ENCODE data around the gene PARD3B. TPM values are rescaled to one million over a fixed set of nuclear protein-coding genes. Genes with fewer than 3 reads are reported as not detected.

Gene PARD3B
- polyA plus RNA-seq, 3 donors: not detected

DNA sequence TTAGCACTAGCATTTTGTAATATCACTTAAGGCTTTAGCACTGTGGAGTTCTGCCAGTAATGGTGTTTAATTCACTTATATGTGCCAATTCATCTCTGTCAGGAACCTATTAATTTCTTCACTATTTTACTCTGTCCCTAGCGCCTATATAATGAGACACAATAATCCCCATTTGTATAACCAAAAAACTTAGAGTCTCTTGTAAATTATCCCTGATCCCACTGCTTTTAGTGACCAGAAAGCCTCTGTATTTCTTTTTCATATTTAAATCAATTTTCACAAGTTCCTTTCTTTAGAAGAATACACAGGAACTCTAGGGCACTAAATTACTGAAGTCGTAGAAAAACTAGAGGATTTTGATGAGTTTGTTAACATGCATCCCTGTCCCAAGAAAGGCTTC lies 894.3 kb downstream of the PARD3B start:
- H3K4me3 Mint-ChIP-seq: no peak overlapping the region
- Histone ChIP-seq H4K20me1 (ENCODE audit: insufficient read depth, low read length) (no peaks in the 10 kb centered on the region), H3K4me1 (ENCODE audit: control insufficient read depth in 1 of 2, insufficient read depth in 2 of 2, low read length in 2 of 2) (no peaks in the 10 kb centered on the region), H3K27me3 (ENCODE audit: control insufficient read depth in 2 of 2, insufficient read depth in 2 of 2, low read length in 2 of 2) (no peaks in the 10 kb centered on the region), H3K4me2 (replicated peaks; ENCODE audit: extremely low read depth, low read length, poor library complexity, severe bottlenecking) (no peak overlapping the region), H3K4me3 (replicated peaks in 1 of 3; ENCODE audit: low read depth in 2 of 3, low read length in 3 of 3) (no peak overlapping the region), H3K9ac (ENCODE audit: insufficient read depth, low read length, poor library complexity, severe bottlenecking) (no peak overlapping the region), H3K79me2 (ENCODE audit: insufficient read depth, low read length) (no peaks in the 10 kb centered on the region), H2AFZ (ENCODE audit: insufficient read depth, low read depth, low read length, poor library complexity, severe bottlenecking) (no peak overlapping the region), H3K27ac (ENCODE audit: low read depth in 1 of 2, low read length in 2 of 2) (no peak overlapping the region), H3K9me3 (replicated peaks in 1 of 2; ENCODE audit: control insufficient read depth in 1 of 2, insufficient read depth in 1 of 2, low read length in 2 of 2) (peaks cover 0 to 12% of the 10 kb centered on the region in 2 donors), H3K36me3 (replicated peaks in 1 of 2; ENCODE audit: control insufficient read depth in 1 of 2, insufficient read depth in 2 of 2, low read length in 2 of 2) (no peaks in the 10 kb centered on the region)
- intact Hi-C loops (cut with micrococcal nuclease): no loop called here
- TF ChIP-seq, protein P1, sequence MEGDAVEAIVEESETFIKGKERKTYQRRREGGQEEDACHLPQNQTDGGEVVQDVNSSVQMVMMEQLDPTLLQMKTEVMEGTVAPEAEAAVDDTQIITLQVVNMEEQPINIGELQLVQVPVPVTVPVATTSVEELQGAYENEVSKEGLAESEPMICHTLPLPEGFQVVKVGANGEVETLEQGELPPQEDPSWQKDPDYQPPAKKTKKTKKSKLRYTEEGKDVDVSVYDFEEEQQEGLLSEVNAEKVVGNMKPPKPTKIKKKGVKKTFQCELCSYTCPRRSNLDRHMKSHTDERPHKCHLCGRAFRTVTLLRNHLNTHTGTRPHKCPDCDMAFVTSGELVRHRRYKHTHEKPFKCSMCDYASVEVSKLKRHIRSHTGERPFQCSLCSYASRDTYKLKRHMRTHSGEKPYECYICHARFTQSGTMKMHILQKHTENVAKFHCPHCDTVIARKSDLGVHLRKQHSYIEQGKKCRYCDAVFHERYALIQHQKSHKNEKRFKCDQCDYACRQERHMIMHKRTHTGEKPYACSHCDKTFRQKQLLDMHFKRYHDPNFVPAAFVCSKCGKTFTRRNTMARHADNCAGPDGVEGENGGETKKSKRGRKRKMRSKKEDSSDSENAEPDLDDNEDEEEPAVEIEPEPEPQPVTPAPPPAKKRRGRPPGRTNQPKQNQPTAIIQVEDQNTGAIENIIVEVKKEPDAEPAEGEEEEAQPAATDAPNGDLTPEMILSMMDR (IDR thresholded peaks at IDR 0.05): no peak
- peaks cover 3 to 19% (median 5%) of the 10 kb centered on the region in 7 donors for H3K9me3 Mint-ChIP-seq
- no peaks in the 10 kb centered on the region for H3K4me1 Mint-ChIP-seq
- H3K36me3 Mint-ChIP-seq: no peaks in the 10 kb centered on the region
- WGBS (ENCODE audit: insufficient coverage): 100% methylated on average over 1 of the region's 2 CpGs
- no peak overlapping the region for H3K27ac Mint-ChIP-seq
- H3K27me3 Mint-ChIP-seq (ENCODE audit: low read depth in 3 of 3): no peaks in the 10 kb centered on the region
- no peak for DNase-seq

DNA sequence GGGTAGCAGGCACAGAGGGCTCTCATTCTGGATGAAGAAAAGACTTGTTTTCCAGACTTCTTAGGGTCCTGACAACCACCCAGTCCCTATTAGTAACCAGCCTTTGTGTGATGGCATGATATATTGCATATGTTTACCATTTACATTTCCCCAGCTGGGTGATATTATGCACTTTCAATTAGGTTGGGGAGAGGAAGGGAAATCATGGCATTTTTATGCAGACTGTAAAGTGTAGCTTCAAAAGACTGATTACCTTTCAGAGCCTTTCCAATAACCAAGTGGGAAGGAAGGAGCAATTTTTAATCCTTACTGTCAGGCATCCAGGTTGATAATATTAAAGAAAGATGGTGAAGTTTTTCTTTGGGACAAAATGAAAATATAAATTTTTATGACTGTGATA lies 896.2 kb downstream of the PARD3B start:
- DNase-seq: no peak
- Mint-ChIP-seq H3K4me1 (no peaks in the 10 kb centered on the region), H3K9me3 (peaks cover 7 to 23% (median 10%) of the 10 kb centered on the region in 7 donors), H3K36me3 (no peaks in the 10 kb centered on the region), H3K4me3 (no peak overlapping the region), H3K27me3 (ENCODE audit: low read depth in 3 of 3) (no peaks in the 10 kb centered on the region), H3K27ac (no peak overlapping the region)
- Histone ChIP-seq H3K27me3 (ENCODE audit: control insufficient read depth in 2 of 2, insufficient read depth in 2 of 2, low read length in 2 of 2) (no peaks in the 10 kb centered on the region), H3K4me1 (ENCODE audit: control insufficient read depth in 1 of 2, insufficient read depth in 2 of 2, low read length in 2 of 2) (no peaks in the 10 kb centered on the region), H3K79me2 (ENCODE audit: insufficient read depth, low read length) (no peaks in the 10 kb centered on the region), H3K4me3 (replicated peaks in 1 of 3; ENCODE audit: low read depth in 2 of 3, low read length in 3 of 3) (no peak overlapping the region), H2AFZ (ENCODE audit: insufficient read depth, low read depth, low read length, poor library complexity, severe bottlenecking) (no peak overlapping the region), H3K36me3 (replicated peaks in 1 of 2; ENCODE audit: control insufficient read depth in 1 of 2, insufficient read depth in 2 of 2, low read length in 2 of 2) (no peaks in the 10 kb centered on the region), H3K27ac (ENCODE audit: low read depth in 1 of 2, low read length in 2 of 2) (no peak overlapping the region), H4K20me1 (ENCODE audit: insufficient read depth, low read length) (no peaks in the 10 kb centered on the region), H3K9me3 (replicated peaks in 1 of 2; ENCODE audit: control insufficient read depth in 1 of 2, insufficient read depth in 1 of 2, low read length in 2 of 2) (peaks cover 0 to 12% of the 10 kb centered on the region in 2 donors), H3K9ac (ENCODE audit: insufficient read depth, low read length, poor library complexity, severe bottlenecking) (no peak overlapping the region), H3K4me2 (replicated peaks; ENCODE audit: extremely low read depth, low read length, poor library complexity, severe bottlenecking) (no peak overlapping the region)
- TF ChIP-seq, protein P1 (IDR thresholded peaks at IDR 0.05): no peak
- intact Hi-C loops (cut with micrococcal nuclease): no loop called here

All from CD14-positive monocyte (primary cell).